ENCODE measurements around the gene DIPK1A. TPM values are rescaled to one million over a fixed set of nuclear protein-coding genes. Genes with fewer than 3 reads are reported as not detected.

The DIPK1A gene
- total RNA-seq, 1 donor from 2014 or later, result 3.9 TPM

Other genes with a start within 250 kb of the DIPK1A start
- 33.0 TPM for gene EVI5, start 176.4 kb downstream of the DIPK1A start, total RNA-seq (ENCODE audit: unreplicated experiment)
- 1,318 TPM for gene RPL5, start 129.4 kb downstream of the DIPK1A start, total RNA-seq (ENCODE audit: unreplicated experiment)
- 73.5 TPM for gene MTF2, start 117.8 kb upstream of the DIPK1A start, total RNA-seq (ENCODE audit: unreplicated experiment)
- 34.5 TPM for gene TMED5, start 219.0 kb upstream of the DIPK1A start, total RNA-seq (ENCODE audit: unreplicated experiment)
- 10.4 TPM for gene CCDC18, start 219.3 kb upstream of the DIPK1A start, total RNA-seq (ENCODE audit: unreplicated experiment)

Data from endothelial cell (in vitro differentiated cells).